ENCODE results near the gene PCARE.

The PCARE gene

DNA sequence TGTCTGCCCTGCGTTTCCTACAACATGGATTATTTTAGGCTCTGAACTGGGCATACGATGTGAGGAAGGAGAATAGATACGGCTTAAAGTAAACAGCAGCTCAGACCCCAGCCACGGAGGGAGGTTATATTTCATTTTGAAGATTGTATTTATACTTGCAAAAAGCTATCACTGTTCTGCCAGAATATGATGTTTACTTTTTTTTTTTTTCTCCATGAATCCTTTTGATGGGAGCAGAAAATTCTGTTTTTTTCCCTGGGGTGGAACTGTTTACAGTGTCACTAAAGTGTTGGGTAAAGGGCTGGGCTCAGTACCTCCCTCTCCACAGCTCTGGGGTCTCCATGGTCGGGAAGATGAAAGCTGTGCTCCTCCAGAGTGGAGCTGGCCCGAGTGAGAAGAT lies 13.1 kb downstream of the PCARE start:
- Histone ChIP-seq H3K36me3 (ENCODE audit: control insufficient read depth, insufficient read depth, low read length, severe bottlenecking) (no peaks in the 10 kb centered on the region), H3K4me3 (ENCODE audit: low read length) (no peak overlapping the region), H3K9me3 (ENCODE audit: control insufficient read depth, low read length) (no peaks in the 10 kb centered on the region), H3K4me1 (ENCODE audit: control insufficient read depth, insufficient read depth, low read length) (peaks cover 35% of the 10 kb centered on the region), H3K27me3 (replicated peaks; ENCODE audit: control insufficient read depth, insufficient read depth, low read length) (peaks cover 12% of the 10 kb centered on the region), H3K9ac (ENCODE audit: low read length) (no peak overlapping the region)
- DNase-seq (ENCODE audit: low read depth) = no peak

DNA sequence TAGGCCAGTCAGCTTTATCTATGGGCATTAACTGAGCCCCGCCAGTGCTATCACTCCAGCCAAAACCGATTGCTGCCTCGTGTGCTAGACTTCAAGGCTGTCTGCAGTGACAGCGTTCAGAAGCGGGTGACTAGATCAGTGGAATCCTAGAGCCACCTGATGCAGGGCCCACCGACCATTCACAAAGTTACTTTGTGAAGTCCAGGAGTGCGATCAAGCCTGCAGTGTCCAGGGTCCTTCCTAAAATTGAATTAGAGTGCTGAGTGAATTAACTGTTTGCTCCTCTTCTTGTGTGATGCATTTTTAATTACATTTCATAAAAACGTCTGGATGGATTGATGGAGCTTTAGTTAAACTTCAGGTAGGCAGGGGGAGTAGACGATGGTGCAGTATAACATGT lies 13.9 kb downstream of the PCARE start:
- peaks cover 28% of the 10 kb centered on the region for H3K4me1 ChIP-seq (ENCODE audit: control insufficient read depth, insufficient read depth, low read length)
- no peaks in the 10 kb centered on the region for H3K9me3 ChIP-seq (ENCODE audit: control insufficient read depth, low read length)
- H3K36me3 ChIP-seq (ENCODE audit: control insufficient read depth, insufficient read depth, low read length, severe bottlenecking) = no peaks in the 10 kb centered on the region
- no peak for DNase-seq (ENCODE audit: low read depth)
- H3K9ac ChIP-seq (ENCODE audit: low read length) = no peak overlapping the region
- peaks cover 12% of the 10 kb centered on the region for H3K27me3 ChIP-seq (replicated peaks; ENCODE audit: control insufficient read depth, insufficient read depth, low read length)
- no peak overlapping the region for H3K4me3 ChIP-seq (ENCODE audit: low read length)

DNA sequence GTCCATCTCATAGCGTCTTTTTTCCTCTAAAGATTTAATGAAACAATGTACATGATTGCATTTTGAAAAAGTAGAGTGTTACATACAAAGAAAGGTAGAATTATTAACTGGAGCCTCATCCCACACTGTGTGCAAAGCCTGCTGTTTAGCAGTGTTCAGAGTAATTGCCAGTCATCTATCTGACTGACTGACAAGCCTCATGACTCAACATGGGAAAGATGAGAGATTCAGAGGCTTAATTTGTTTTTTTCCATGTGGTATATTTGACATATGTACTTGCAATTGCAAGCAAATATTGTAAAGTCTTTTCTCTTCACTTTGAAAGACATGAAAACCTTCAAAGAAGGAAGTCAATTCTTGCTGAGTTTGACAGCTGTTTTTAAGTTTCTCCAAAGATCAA lies 14.7 kb downstream of the PCARE start:
- H3K4me3 ChIP-seq (ENCODE audit: low read length) = no peak overlapping the region
- peaks cover 12% of the 10 kb centered on the region for H3K27me3 ChIP-seq (replicated peaks; ENCODE audit: control insufficient read depth, insufficient read depth, low read length)
- no peak for DNase-seq (ENCODE audit: low read depth)
- no peaks in the 10 kb centered on the region for H3K9me3 ChIP-seq (ENCODE audit: control insufficient read depth, low read length)
- H3K36me3 ChIP-seq (ENCODE audit: control insufficient read depth, insufficient read depth, low read length, severe bottlenecking) = no peaks in the 10 kb centered on the region
- H3K9ac ChIP-seq (ENCODE audit: low read length) = no peak overlapping the region
- H3K4me1 ChIP-seq (ENCODE audit: control insufficient read depth, insufficient read depth, low read length) = peaks cover 20% of the 10 kb centered on the region

DNA sequence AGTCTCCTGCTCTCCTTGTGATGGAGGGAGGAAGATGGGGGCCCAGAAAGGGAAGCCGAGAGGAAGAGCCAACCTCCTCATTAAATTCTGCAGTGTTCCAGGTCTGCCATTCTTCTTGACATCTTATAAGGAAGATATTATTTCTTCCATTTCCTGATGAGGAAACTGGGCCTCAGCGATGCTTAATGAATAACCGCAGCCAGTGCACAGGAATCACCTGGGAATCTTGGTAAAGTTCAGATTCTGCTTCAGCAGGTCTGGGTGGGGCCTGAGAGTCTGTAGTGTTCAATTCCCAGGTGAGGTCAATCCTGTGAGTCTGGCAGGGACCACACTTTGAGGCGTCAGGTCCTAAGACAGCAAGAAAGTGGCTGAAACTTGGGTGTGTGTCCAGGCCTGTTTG lies 17.3 kb downstream of the PCARE start:
- H3K9ac ChIP-seq (ENCODE audit: low read length) = no peak overlapping the region
- H3K36me3 ChIP-seq (ENCODE audit: control insufficient read depth, insufficient read depth, low read length, severe bottlenecking) = no peaks in the 10 kb centered on the region
- peaks cover 5% of the 10 kb centered on the region for H3K4me1 ChIP-seq (ENCODE audit: control insufficient read depth, insufficient read depth, low read length)
- no peak for DNase-seq (ENCODE audit: low read depth)
- peaks cover 19% of the 10 kb centered on the region for H3K27me3 ChIP-seq (replicated peaks; ENCODE audit: control insufficient read depth, insufficient read depth, low read length)
- no peaks in the 10 kb centered on the region for H3K9me3 ChIP-seq (ENCODE audit: control insufficient read depth, low read length)
- no peak overlapping the region for H3K4me3 ChIP-seq (ENCODE audit: low read length)

DNA sequence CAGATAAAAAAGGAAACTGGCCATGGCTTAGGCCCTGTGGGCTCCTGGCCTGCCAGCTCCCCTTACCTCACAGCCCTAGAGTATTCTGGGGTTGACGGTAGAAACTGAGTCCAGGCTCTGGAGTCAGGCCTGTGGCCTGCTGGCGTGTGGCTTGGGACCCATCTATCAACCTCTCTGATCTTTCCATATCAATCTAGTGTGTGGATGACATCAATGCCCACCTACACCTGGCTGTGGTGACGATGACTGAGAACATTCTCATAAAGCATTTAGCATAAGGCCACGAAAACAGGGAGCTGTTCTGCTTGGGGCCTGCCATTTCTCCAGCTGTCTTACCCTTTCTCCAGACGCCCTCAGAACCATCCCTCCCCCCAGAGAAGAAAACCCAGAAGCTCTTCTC lies 17.9 kb downstream of the PCARE start:
- Histone ChIP-seq H3K36me3 (ENCODE audit: control insufficient read depth, insufficient read depth, low read length, severe bottlenecking) (no peaks in the 10 kb centered on the region), H3K9ac (ENCODE audit: low read length) (no peak overlapping the region), H3K4me1 (ENCODE audit: control insufficient read depth, insufficient read depth, low read length) (peaks cover 5% of the 10 kb centered on the region), H3K4me3 (ENCODE audit: low read length) (no peak overlapping the region), H3K9me3 (ENCODE audit: control insufficient read depth, low read length) (no peaks in the 10 kb centered on the region), H3K27me3 (replicated peaks; ENCODE audit: control insufficient read depth, insufficient read depth, low read length) (peaks cover 22% of the 10 kb centered on the region)
- no peak for DNase-seq (ENCODE audit: low read depth)

DNA sequence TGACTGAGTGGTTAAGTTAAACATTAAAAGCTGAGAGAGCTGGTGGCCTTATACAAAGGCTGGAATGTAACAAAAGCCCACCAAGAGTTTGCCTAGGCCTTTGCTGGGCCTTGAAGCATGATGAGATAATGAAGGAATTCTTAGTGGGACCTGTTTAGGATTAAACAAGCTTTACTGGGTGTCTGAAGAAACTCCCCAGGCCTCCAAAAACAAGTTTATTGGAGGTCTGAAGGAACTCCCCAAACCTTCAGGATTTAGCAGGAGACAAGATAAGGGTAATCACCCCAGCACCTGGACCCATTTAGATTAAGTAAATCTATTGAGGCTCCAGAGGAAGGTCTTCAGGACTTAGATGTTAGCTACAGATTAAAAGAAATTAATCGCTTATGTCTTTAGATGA lies 18.7 kb downstream of the PCARE start:
- DNase-seq (ENCODE audit: low read depth) = no peak

DNA sequence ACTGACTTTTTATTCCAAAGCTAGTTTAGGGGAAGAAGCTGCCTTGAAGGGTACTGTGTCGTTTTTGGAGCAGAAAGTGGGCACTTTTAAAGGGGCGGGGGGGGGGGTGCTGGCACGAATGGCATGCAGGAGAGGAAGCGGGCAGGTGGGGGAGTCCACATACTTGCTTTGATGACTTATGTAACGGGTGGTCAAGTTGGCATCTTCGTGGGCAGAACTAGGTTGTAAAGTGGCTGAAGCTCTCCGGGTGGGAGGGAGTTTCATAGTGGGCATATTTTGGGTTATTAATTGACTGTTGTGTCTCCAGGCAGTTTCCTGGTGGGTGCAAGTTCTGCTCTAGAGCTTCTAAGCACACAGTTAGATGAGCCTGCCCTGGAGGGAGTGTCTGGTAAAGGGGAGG lies 19.9 kb downstream of the PCARE start:
- H3K27me3 ChIP-seq (replicated peaks; ENCODE audit: control insufficient read depth, insufficient read depth, low read length) = peaks cover 26% of the 10 kb centered on the region
- H3K36me3 ChIP-seq (ENCODE audit: control insufficient read depth, insufficient read depth, low read length, severe bottlenecking) = no peaks in the 10 kb centered on the region
- no peak overlapping the region for H3K9ac ChIP-seq (ENCODE audit: low read length)
- no peak overlapping the region for H3K4me3 ChIP-seq (ENCODE audit: low read length)
- DNase-seq (ENCODE audit: low read depth) = no peak
- H3K9me3 ChIP-seq (ENCODE audit: control insufficient read depth, low read length) = no peaks in the 10 kb centered on the region
- peaks cover 5% of the 10 kb centered on the region for H3K4me1 ChIP-seq (ENCODE audit: control insufficient read depth, insufficient read depth, low read length)

More for the DNA sequence above, 18.7 kb downstream of the PCARE start:
- Histone ChIP-seq H3K9me3 (ENCODE audit: control insufficient read depth, low read length) (no peaks in the 10 kb centered on the region), H3K9ac (ENCODE audit: low read length) (no peak overlapping the region), H3K36me3 (ENCODE audit: control insufficient read depth, insufficient read depth, low read length, severe bottlenecking) (no peaks in the 10 kb centered on the region), H3K4me3 (ENCODE audit: low read length) (no peak overlapping the region), H3K27me3 (replicated peaks; ENCODE audit: control insufficient read depth, insufficient read depth, low read length) (peaks cover 26% of the 10 kb centered on the region), H3K4me1 (ENCODE audit: control insufficient read depth, insufficient read depth, low read length) (peaks cover 5% of the 10 kb centered on the region)

DNA sequence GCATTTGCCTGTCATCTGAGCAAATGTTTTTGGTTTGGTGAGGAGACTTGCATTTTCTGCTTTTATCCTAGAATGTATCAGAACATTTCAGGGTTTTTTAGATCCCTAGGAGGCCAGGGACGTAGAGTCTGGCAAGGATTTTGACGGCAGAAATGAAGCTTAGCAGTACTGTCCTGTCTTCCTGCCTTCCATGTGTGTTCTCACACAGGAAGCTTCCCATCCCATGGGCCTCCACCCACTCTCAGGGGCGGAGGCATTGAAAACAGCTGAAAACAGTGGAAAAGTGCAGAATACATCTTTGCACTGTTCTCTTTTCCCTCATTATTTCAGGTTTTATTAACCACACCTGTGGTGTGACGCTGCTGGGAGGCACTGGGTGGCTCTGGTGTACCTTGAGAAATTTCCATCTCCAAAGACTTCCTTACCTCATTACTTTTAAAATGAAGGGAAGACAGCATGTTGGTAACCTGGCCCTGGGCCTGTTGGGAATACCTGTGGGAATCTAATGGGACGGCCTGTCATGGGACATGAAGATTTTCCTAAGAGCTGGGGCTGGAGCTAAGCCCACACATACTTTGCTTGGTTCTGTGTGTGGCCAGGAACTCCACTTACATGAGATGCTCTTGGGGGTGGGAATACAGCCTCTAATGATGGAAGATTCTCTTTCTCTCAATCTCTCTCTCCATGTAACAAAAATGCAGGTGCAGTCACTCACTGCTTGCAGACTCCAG lies 20.5 kb downstream of the PCARE start:
- Histone ChIP-seq H3K4me1 (ENCODE audit: control insufficient read depth, insufficient read depth, low read length) (peaks cover 5% of the 10 kb centered on the region), H3K36me3 (ENCODE audit: control insufficient read depth, insufficient read depth, low read length, severe bottlenecking) (no peaks in the 10 kb centered on the region), H3K27me3 (replicated peaks; ENCODE audit: control insufficient read depth, insufficient read depth, low read length) (peaks cover 28% of the 10 kb centered on the region), H3K4me3 (ENCODE audit: low read length) (no peak overlapping the region), H3K9me3 (ENCODE audit: control insufficient read depth, low read length) (no peaks in the 10 kb centered on the region), H3K9ac (ENCODE audit: low read length) (no peak overlapping the region)
- peak; percentile 26 for DNase-seq (ENCODE audit: low read depth)

DNA sequence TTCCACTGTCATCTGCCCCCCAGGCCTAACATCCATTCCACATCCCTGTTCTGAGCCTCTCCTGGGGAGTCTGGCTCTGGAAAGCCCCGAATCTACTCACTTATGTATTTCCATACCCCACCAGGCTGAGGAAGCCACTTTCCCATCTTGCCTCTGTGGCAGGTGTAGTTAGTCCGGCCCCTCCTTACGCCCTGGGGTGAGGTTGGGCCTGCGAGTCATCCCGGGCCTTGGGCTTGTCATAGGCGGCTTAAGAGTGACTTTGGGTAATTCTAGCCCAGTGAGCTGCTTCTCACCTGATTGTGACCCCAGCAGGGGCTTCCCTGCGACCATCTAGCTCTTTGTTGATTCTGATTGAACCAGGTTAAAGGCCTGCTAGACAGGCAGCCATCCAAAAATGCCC lies 21.1 kb downstream of the PCARE start:
- peaks cover 5% of the 10 kb centered on the region for H3K4me1 ChIP-seq (ENCODE audit: control insufficient read depth, insufficient read depth, low read length)
- H3K27me3 ChIP-seq (replicated peaks; ENCODE audit: control insufficient read depth, insufficient read depth, low read length) = peaks cover 26% of the 10 kb centered on the region
- no peak overlapping the region for H3K4me3 ChIP-seq (ENCODE audit: low read length)
- no peaks in the 10 kb centered on the region for H3K9me3 ChIP-seq (ENCODE audit: control insufficient read depth, low read length)
- H3K9ac ChIP-seq (ENCODE audit: low read length) = no peak overlapping the region
- no peak for DNase-seq (ENCODE audit: low read depth)
- no peaks in the 10 kb centered on the region for H3K36me3 ChIP-seq (ENCODE audit: control insufficient read depth, insufficient read depth, low read length, severe bottlenecking)

DNA sequence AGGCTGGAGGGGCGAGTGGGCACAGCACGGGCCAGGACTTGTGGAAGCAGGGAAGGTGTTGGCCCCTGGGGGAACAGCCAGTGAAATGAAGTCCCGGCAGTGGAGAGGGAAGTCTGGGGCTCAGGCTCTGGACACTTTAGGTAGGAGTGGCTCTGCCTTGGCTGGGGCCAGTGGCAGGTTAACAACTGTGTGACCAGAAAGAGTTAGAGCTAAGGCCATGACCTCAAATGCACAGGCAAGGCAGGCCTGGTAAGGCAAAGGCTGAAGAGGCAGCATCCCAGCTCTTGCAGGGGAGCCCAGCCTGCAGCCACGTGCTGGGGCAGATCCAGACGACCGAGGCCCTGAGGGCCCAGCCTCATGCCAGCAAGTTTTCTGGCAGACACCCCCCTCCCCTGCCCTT lies 21.5 kb downstream of the PCARE start:
- peaks cover 5% of the 10 kb centered on the region for H3K4me1 ChIP-seq (ENCODE audit: control insufficient read depth, insufficient read depth, low read length)
- no peak overlapping the region for H3K4me3 ChIP-seq (ENCODE audit: low read length)
- H3K9ac ChIP-seq (ENCODE audit: low read length) = no peak overlapping the region
- no peaks in the 10 kb centered on the region for H3K9me3 ChIP-seq (ENCODE audit: control insufficient read depth, low read length)
- peaks cover 22% of the 10 kb centered on the region for H3K27me3 ChIP-seq (replicated peaks; ENCODE audit: control insufficient read depth, insufficient read depth, low read length)
- no peaks in the 10 kb centered on the region for H3K36me3 ChIP-seq (ENCODE audit: control insufficient read depth, insufficient read depth, low read length, severe bottlenecking)
- DNase-seq (ENCODE audit: low read depth) = no peak

DNA sequence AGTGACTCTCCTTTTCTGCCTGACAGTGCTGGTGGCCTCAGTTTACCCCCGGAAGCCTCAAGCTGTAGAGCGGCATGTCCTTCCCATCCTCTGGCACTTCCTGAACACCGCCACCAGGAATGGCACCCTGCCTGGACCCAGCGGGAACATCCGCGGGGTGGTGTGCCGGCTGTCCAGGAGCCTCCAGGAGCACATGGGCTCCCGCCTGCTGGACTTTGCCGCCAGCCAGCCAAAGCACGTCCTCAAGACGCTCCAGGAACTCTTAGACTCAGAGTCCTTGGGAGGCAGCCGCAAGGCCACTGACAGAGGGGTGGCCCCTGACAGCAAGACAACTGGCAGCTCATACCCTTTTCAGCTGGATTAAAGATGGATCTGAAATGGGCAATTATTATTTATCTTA lies 22.6 kb downstream of the PCARE start:
- Histone ChIP-seq H3K27me3 (replicated peaks; ENCODE audit: control insufficient read depth, insufficient read depth, low read length) (peaks cover 27% of the 10 kb centered on the region), H3K36me3 (ENCODE audit: control insufficient read depth, insufficient read depth, low read length, severe bottlenecking) (no peaks in the 10 kb centered on the region), H3K9me3 (ENCODE audit: control insufficient read depth, low read length) (no peaks in the 10 kb centered on the region), H3K4me3 (ENCODE audit: low read length) (no peak overlapping the region), H3K9ac (ENCODE audit: low read length) (no peak overlapping the region), H3K4me1 (ENCODE audit: control insufficient read depth, insufficient read depth, low read length) (peaks cover 5% of the 10 kb centered on the region)
- DNase-seq (ENCODE audit: low read depth) = no peak

DNA sequence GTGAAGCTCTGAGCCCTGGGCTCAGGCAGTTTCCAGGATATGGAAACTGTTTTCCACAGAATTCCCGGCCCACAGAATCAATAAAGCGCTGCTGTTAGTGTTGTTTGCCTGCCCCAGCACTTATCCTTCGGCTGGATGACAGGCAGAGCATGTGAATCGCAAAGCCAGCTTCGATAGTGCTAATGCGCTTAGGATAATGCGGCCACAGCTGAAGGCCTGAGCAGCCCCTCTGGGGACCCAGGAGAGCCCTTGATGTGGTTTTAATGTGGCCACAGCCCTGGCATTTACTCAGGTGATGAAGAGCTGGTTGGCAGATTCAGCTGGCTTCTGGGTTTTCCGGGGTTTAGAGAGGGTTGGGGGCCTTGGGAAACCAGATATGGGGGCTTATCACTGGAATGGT lies 23.7 kb downstream of the PCARE start:
- no peaks in the 10 kb centered on the region for H3K9me3 ChIP-seq (ENCODE audit: control insufficient read depth, low read length)

More for the DNA sequence above, 23.7 kb downstream of the PCARE start:
- peaks cover 37% of the 10 kb centered on the region for H3K27me3 ChIP-seq (replicated peaks; ENCODE audit: control insufficient read depth, insufficient read depth, low read length)
- no peaks in the 10 kb centered on the region for H3K36me3 ChIP-seq (ENCODE audit: control insufficient read depth, insufficient read depth, low read length, severe bottlenecking)
- no peak overlapping the region for H3K4me3 ChIP-seq (ENCODE audit: low read length)
- no peak overlapping the region for H3K9ac ChIP-seq (ENCODE audit: low read length)
- H3K4me1 ChIP-seq (ENCODE audit: control insufficient read depth, insufficient read depth, low read length) = peaks cover 5% of the 10 kb centered on the region
- no peak for DNase-seq (ENCODE audit: low read depth)
